Measurements from ENCODE around the gene OR6B1.
"Not testable (repeated sequence)": the region's sequence is repeated elsewhere in the genome, so short reads cannot be mapped to it uniquely, and the experiment has no call there.

The OR6B1 gene

DNA sequence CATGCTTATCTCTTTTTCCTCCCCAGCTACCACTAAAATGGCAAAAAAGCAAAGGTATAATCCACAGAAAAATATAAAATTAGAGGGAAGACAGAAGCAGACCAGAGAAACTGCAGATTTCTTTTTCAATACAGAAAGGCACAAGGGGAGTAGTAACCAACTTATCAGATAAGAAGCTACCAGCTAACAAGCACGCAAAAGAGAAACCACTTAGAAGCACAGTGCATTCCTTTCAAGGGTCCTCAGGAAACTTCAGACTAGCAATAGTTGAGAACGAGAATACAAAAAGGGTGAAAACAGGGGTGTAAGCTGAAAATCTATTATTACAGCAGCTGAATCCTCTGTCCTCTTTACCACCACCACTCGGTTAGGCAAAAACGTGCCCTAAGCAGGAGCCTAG, 38.8 kb downstream of the OR6B1 start:
- no peak for DNase-seq (ENCODE audit: low spot score)

DNA sequence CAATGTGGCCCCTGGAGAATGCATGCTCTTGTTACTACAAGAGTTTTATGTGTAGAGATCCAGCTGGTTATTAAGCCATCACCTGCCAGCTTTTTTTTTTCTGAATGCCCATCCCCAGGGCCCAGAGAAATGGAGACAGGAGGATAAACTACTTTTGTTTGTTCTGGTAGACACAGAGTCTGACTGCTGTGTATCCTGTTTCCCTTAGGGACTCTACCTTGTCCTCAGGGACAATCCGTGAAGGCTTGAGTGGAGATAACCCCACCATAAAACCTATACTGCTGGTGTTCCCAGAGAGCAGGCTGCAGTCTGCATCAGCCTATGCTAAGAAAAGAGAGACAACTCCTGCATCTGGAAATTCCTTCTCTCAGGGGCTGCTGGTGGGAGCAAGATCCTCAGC, 48.5 kb downstream of the OR6B1 start, which contains the start of gene OR2A5:
OR2A5 (plus strand) TSS at position 301 of the 400 bp plus-strand sequence. CDS start 1,454 bp downstream, outside the sequence.
- no peak for DNase-seq (ENCODE audit: low spot score)

DNA sequence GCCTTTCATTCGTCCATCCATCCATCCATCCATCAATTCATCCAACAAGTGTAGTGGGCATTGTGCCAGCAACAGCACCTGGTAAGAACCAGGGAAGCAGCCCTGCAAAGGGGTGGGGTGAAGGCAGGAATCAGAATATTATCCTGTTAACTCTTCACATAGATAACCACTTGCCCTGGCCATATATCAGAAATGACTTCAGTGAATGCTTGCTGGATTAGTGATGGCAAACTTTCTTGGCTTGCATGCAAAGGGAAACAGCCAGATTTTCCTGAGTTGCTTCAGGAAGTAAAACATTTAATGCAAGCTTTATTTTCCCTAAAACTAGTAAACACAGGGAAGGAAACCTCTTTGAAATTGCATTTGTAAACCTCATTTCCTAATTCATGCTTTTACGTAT, 49.4 kb downstream of the OR6B1 start:
- no peak for DNase-seq (ENCODE audit: low spot score)

DNA sequence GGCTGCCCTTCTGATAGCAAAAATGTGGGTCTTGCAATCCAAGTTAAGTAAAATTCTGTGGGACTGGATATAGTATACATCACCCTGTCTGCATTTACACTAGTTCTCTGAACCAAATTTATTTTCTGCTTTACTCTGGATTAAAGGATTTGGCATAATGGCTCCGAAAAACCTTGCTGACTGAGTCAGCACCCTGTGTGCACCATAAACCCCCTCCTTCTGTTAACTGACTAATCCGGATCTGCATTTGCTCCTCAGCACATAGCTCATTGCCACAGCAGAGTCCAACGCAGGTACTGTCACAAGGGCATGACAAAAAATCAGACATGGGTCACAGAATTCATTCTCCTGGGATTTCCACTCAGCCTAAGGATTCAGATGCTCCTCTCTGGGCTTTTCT, 50.0 kb downstream of the OR6B1 start:
- no peak for DNase-seq (ENCODE audit: low spot score)

DNA sequence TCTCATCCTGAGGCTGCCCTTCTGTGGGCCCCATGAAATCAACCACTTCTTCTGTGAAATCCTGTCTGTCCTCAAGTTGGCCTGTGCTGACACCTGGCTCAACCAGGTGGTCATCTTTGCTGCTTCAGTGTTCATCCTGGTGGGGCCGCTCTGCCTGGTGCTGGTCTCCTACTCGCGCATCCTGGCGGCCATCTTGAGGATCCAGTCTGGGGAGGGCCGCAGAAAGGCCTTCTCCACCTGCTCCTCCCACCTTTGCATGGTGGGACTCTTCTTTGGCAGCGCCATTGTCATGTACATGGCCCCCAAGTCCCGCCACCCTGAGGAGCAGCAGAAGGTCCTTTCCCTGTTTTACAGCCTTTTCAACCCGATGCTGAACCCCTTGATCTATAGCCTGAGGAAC, 50.8 kb downstream of the OR6B1 start:
- DNase-seq (ENCODE audit: low spot score) = not testable (repeated sequence)

DNA sequence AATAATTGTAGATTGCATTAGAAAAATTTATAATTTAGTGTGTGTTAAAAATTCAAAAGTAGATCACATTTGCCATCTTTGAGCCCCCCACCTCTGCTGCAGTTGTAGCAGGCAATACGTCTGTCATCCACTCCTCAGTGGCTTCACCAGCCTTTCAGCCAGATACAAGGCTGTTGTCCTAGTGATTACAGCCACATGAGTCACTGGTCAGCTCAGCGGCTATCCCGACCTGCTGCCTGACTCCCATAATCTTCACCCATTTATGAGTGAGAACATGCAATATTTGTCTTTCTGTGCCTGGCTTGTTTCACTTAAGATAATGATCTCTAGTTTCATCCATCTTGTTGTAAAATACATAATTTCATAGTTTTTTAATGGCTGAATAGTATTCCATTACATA, 57.8 kb downstream of the OR6B1 start:
- DNase-seq (ENCODE audit: low spot score) = no peak

All from germinal center (tissue), 1 donor.